GM12874 (cell line): ENCODE results near the gene PMM1.

Source experiments
- TF ChIP-seq, protein P1 (sequence below): IDR thresholded peaks from 2 replicates; pipeline ENCODE4 v1.5.1; 2011; ENCODE audit warnings: low read depth, mild to moderate bottlenecking, control low read depth, low read length, moderate library complexity; ENCODE audit not compliant: insufficient read depth

The PMM1 gene

DNA sequence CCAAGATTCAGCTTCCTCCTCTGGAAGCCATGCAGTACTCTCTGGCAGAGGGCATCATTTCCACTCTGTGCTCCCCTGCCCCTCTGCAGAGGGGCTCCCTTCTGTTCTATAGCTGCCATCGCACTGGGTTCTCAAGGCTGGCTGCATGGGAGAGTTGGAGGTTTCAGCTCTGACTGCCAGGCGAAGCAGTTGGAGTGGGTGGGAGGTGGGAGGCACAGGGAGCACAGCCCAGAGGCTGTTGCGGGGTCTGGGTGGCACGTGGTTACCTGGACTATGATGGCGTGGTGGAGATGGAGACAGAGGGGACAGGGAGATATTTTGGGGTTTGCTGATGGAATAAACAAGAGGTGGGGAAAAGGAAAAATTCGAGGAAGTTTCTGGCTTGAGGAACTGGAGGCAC is 4.8 kb downstream of the PMM1 start:
- TF ChIP-seq, protein P1, sequence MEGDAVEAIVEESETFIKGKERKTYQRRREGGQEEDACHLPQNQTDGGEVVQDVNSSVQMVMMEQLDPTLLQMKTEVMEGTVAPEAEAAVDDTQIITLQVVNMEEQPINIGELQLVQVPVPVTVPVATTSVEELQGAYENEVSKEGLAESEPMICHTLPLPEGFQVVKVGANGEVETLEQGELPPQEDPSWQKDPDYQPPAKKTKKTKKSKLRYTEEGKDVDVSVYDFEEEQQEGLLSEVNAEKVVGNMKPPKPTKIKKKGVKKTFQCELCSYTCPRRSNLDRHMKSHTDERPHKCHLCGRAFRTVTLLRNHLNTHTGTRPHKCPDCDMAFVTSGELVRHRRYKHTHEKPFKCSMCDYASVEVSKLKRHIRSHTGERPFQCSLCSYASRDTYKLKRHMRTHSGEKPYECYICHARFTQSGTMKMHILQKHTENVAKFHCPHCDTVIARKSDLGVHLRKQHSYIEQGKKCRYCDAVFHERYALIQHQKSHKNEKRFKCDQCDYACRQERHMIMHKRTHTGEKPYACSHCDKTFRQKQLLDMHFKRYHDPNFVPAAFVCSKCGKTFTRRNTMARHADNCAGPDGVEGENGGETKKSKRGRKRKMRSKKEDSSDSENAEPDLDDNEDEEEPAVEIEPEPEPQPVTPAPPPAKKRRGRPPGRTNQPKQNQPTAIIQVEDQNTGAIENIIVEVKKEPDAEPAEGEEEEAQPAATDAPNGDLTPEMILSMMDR: no peak

DNA sequence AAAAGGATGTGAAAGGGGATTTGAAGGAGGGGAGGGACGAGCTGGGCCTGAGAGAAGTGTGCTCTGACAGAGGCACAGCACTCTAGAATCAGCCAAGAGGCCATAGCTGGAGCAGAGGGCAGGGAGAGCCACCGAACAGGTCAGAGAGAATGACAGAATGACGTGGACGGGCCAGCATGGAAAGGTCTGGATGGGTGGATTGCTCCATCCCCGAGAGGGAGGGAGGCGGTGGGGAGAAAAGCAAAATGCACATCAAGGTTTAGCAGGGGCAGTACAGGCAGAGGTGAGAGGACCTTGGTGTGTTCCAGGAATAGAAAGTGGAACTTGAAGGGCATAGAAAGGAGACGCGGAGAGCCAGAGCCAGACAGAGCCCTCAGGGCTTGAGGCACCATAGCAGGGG is 6.9 kb downstream of the PMM1 start:
- TF ChIP-seq, protein P1: no peak

GRCh38 chr22:41579997-41580355 is 9.7 kb downstream of the PMM1 start:
- TF ChIP-seq, protein P1: no peak

GRCh38 chr22:41579297-41579996 is 10.2 kb downstream of the PMM1 start:
- TF ChIP-seq, protein P1: no peak

DNA sequence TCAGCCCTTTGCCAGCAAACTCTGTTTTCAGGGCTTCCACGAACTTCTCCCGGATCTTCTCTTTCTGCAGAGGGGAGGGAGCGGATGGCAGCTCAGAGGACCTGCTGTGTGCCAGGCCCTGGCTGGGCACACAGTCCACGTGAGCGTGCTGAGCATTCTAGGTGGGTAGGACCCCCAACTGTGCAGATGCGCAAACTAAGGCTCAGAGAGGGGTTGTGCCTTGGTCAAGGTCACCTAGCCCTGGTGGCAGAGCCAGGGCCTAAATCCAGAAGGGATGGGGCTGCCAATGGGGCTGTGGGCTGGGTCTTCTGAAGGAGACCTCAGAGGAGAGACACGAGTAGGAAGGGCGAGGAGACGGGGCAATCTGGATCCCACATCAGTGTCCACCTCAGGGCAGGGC is 10.8 kb downstream of the PMM1 start:
- TF ChIP-seq, protein P1: no peak

- TF ChIP-seq, protein P1: no peak
Observed at GRCh38 chr22:41578114-41578513, 11.5 kb downstream of the PMM1 start.

- TF ChIP-seq, protein P1: peak; percentile 62
Observed at GRCh38 chr22:41576877-41577276, 12.8 kb downstream of the PMM1 start.

DNA sequence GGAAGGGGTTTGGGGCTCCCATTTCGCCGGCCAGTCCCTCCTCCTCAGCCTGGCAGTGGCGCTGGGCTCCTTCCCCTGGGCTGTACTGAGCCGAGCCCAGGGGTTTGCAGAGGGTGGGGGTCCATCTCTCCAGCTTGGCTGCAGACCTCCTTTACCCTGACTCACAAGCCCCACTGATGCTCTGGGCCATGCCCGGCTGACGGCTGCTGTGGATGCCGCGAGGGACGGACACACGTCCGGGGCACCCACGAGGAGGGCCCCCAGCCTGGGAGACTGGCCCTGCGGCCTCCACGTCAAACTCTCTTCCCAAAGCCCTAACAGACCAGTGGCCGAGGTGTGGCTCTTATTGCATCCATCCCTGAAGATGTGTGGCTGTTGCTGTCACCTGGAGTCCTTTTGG is 14.1 kb downstream of the PMM1 start:
- TF ChIP-seq, protein P1: no peak
